ENCODE results near the gene CARS2.

DNA sequence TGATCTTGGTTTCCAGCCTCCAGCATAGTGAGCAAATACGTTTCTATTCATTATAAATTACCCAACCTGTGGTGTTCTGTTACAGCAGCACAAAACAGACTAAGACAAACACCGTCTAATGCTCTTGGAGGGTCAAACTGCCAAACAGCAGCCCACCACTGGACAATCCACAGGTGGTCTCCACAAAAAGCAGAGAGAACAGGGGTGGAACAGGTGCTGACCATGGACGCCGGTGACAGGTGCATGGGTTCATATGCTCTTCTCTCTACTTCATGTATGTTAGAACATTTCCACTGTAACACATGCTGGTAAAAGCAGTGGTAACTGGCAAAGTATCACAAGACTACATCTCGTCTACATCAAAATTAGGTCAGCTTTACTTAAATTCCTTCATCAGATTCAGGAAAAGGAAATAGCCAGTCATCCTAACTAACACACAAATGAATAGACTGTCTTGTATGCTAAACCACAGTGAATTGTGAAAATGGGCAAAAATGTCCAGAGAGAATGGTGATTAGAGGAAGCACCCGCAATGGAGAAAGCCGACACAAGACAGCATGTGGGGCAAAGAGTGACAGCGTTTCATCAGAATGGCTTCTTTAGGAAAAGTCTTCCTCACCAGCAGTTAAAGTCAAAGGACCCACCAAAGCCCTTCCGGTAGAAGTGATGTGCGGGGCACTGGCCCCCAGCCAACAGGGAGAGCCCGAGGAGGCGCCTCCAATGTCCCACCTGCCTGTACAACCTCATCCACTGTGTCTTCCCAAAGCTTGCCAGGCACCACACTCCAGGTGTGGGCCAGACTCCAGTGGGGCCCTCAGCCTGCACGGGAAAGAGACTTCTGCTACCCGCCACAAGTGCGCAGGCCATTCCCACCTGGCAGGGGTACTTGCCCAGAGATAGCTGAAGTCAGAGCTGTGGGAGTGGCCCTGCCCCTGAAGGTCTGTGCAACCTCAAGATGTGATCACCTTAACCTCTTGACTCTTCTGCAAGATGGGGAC lies 6.5 kb downstream of the CARS2 start:
- no peak for TF ChIP-seq REST (tag by site-specific recombination; IDR thresholded peaks at IDR 0.05)
- no peak for TF ChIP-seq ELK4 (IDR thresholded peaks at IDR 0.05; ENCODE audit: borderline replicate concordance, low read depth, low read length)
- TF ChIP-seq ZNF449 (tag by site-specific recombination; IDR thresholded peaks at IDR 0.05), result no peak
- TF ChIP-seq ZNF302 (tag by site-specific recombination; IDR thresholded peaks at IDR 0.05; ENCODE audit: low read depth), result no peak
- TF ChIP-seq, protein P1, sequence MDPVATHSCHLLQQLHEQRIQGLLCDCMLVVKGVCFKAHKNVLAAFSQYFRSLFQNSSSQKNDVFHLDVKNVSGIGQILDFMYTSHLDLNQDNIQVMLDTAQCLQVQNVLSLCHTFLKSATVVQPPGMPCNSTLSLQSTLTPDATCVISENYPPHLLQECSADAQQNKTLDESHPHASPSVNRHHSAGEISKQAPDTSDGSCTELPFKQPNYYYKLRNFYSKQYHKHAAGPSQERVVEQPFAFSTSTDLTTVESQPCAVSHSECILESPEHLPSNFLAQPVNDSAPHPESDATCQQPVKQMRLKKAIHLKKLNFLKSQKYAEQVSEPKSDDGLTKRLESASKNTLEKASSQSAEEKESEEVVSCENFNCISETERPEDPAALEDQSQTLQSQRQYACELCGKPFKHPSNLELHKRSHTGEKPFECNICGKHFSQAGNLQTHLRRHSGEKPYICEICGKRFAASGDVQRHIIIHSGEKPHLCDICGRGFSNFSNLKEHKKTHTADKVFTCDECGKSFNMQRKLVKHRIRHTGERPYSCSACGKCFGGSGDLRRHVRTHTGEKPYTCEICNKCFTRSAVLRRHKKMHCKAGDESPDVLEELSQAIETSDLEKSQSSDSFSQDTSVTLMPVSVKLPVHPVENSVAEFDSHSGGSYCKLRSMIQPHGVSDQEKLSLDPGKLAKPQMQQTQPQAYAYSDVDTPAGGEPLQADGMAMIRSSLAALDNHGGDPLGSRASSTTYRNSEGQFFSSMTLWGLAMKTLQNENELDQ (tag by site-specific recombination; IDR thresholded peaks at IDR 0.05; ENCODE audit: low read depth), result no peak
- TF ChIP-seq, protein P2, sequence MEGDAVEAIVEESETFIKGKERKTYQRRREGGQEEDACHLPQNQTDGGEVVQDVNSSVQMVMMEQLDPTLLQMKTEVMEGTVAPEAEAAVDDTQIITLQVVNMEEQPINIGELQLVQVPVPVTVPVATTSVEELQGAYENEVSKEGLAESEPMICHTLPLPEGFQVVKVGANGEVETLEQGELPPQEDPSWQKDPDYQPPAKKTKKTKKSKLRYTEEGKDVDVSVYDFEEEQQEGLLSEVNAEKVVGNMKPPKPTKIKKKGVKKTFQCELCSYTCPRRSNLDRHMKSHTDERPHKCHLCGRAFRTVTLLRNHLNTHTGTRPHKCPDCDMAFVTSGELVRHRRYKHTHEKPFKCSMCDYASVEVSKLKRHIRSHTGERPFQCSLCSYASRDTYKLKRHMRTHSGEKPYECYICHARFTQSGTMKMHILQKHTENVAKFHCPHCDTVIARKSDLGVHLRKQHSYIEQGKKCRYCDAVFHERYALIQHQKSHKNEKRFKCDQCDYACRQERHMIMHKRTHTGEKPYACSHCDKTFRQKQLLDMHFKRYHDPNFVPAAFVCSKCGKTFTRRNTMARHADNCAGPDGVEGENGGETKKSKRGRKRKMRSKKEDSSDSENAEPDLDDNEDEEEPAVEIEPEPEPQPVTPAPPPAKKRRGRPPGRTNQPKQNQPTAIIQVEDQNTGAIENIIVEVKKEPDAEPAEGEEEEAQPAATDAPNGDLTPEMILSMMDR (tag by site-specific recombination; IDR thresholded peaks at IDR 0.05), result no peak
- TF ChIP-seq ZNF184 (tag by site-specific recombination; IDR thresholded peaks at IDR 0.05), result no peak
- TF ChIP-seq KLF1 (tag by site-specific recombination; IDR thresholded peaks at IDR 0.05), result no peak
- TF ChIP-seq SP2 (tag by site-specific recombination; IDR thresholded peaks at IDR 0.05), result no peak
- TF ChIP-seq KLF9 (tag by site-specific recombination; IDR thresholded peaks at IDR 0.05; ENCODE audit: low read depth), result no peak
- TF ChIP-seq ZNF561 (tag by site-specific recombination; IDR thresholded peaks at IDR 0.05; ENCODE audit: borderline replicate concordance), result no peak
- TF ChIP-seq OSR2 (tag by site-specific recombination; IDR thresholded peaks at IDR 0.05), result no peak
- TF ChIP-seq ZNF501 (tag by site-specific recombination; IDR thresholded peaks at IDR 0.05), result no peak

All from HEK293 (cell line).